ENCODE results near the gene BLOC1S5.

- TF ChIP-seq CTCF (IDR thresholded peaks at IDR 0.05) (no peak), POLR2A (IDR thresholded peaks at IDR 0.05) (no peak)
Observed at GRCh38 chr6:8073758-8074157, 9.6 kb upstream of the BLOC1S5 start.
